ENCODE measurements around the gene OR51B5.

DNA sequence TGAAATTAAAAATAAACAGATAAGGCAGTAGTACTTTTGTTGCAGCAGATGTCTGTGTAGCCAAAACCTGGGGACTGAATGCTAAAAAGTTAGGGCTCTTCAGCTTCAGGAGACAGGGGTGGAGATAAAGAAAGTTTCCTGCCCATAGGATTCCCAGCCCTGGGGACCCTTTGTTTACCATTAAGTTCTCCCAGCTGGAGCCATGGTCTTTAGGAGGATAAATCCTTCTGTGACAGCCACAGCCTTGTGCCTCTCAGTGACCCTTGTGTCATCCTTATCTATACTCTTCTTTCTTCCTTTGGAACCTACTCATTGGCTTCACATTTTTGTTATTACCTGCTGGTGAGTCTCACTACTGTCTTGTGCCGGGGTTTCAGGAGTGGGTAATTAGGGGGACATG, 40.3 kb upstream of the OR51B5 start, which contains the start of gene OR51M1:
- TF ChIP-seq, protein P1, sequence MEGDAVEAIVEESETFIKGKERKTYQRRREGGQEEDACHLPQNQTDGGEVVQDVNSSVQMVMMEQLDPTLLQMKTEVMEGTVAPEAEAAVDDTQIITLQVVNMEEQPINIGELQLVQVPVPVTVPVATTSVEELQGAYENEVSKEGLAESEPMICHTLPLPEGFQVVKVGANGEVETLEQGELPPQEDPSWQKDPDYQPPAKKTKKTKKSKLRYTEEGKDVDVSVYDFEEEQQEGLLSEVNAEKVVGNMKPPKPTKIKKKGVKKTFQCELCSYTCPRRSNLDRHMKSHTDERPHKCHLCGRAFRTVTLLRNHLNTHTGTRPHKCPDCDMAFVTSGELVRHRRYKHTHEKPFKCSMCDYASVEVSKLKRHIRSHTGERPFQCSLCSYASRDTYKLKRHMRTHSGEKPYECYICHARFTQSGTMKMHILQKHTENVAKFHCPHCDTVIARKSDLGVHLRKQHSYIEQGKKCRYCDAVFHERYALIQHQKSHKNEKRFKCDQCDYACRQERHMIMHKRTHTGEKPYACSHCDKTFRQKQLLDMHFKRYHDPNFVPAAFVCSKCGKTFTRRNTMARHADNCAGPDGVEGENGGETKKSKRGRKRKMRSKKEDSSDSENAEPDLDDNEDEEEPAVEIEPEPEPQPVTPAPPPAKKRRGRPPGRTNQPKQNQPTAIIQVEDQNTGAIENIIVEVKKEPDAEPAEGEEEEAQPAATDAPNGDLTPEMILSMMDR (IDR thresholded peaks at IDR 0.05) = no peak
- no peak for TF ChIP-seq EZH2 (IDR thresholded peaks at IDR 0.05; ENCODE audit: borderline replicate concordance, insufficient read depth, low read depth, low read length, poor library complexity, severe bottlenecking)
